Muscle of leg (tissue), 11 donors: ENCODE measurements around the gene CAB39. TPM values are rescaled to one million over a fixed set of nuclear protein-coding genes. Genes with fewer than 3 reads are reported as not detected.

Source experiments
- DNase-seq: peaks from one replicate; pipeline ENCODE4 v3.0.0; 2013
- H3K27ac ChIP-seq: one replicate; pipeline ENCODE4 v1.5.1; 2013; ENCODE audit warnings: mild to moderate bottlenecking, low read length, control low read depth
- H3K27me3 ChIP-seq: one replicate; pipeline ENCODE4 v1.6.1; 2013; ENCODE audit warnings: low read length; ENCODE audit not compliant: control insufficient read depth, insufficient read depth
- H3K36me3 ChIP-seq: one replicate; pipeline ENCODE4 v1.6.1; 2013; ENCODE audit warnings: low read length; ENCODE audit not compliant: control insufficient read depth, insufficient read depth
- H3K4me1 ChIP-seq: one replicate; pipeline ENCODE4 v1.6.1; 2013; ENCODE audit warnings: low read length; ENCODE audit not compliant: control insufficient read depth, insufficient read depth
- H3K4me3 ChIP-seq: one replicate; pipeline ENCODE4 v1.5.1; 2013; ENCODE audit warnings: low read length, control low read depth
- H3K9me3 ChIP-seq: replicated peaks from 2 replicates; pipeline ENCODE4 v1.6.1; 2013; ENCODE audit warnings: low read depth, low read length; ENCODE audit not compliant: control insufficient read depth
- WGBS: methylation state at CpG from one replicate; pipeline ENCODE4 v1.1.5; 2013; ENCODE audit warnings: missing lambda C conversion rate; ENCODE audit not compliant: insufficient coverage; 5-methylcytosine and 5-hydroxymethylcytosine counted together
- polyA plus RNA-seq, 8 donors: library from polyadenylated mRNA; unstranded; fragments of 120-200 nt; gene quantifications; one replicate each; pipeline versions ENCODE4 v1.2.1 to v1.2.3, GENCODE V29; 2013; ENCODE audit warnings: inconsistent platforms in 1 of 8, low replicate concordance in 1 of 8; ENCODE audit not compliant: insufficient read length in 8 of 8, insufficient read depth in 1 of 8
- total RNA-seq: library from RNA; stranded (reverse); fragments of 120-200 nt; gene quantifications from one replicate; pipeline ENCODE4 v1.2.4, GENCODE V29; 2013

The CAB39 gene
- total and polyA plus RNA-seq, 9 donors, result 48.3 to 61.8 (median 57.9) TPM

DNA sequence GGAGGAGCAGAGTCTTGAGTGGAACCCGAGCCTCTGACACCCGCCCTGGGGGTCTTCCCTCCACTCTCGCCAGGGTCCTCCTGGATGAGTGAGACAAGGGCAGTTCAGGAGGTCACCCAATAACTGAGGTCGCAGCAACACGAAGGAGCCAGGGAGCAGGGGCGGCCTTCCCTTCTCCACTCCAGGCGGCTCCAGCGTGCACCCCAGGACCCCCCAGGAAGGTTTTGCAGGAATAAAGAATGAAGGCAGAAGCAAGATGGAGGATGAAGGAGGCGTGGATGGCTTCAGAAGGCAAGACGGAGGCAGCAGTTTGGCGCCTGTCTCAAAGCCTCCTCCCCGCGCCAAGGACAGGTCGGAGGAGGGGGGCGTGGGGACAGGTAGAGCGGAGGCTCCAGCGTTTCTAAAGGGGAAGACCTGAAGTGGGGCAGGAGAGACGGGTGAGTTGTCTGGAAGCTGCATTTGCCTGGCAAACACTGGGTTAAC is 151.5 kb downstream of the CAB39 start:
- Histone ChIP-seq H3K27me3 (peaks cover 20% of the 10 kb centered on the region), H3K27ac (no peak overlapping the region), H3K4me3 (peak overlapping the region; percentile 26), H3K4me1 (peaks cover 42% of the 10 kb centered on the region), H3K36me3 (no peaks in the 10 kb centered on the region), H3K9me3 (no peaks in the 10 kb centered on the region)
- no peak for DNase-seq
- WGBS, result 18% methylated on average over 12 of the region's 18 CpGs

GRCh38 chr2:230864605-230865306 is 152.1 kb downstream of the CAB39 start, which contains the start of gene ITM2C:
ITM2C (plus strand) TSS chr2:230864942; CDS start chr2:230865026, 84 bp downstream.
- DNase-seq, result peak; percentile 89
- peaks cover 48% of the 10 kb centered on the region for H3K4me1 ChIP-seq
- H3K36me3 ChIP-seq, result no peaks in the 10 kb centered on the region
- under 1% methylated on average over 74 of the region's 76 CpGs for WGBS
- peak within 1 kb of the TSS; percentile 76 for H3K4me3 ChIP-seq
- no peaks in the 10 kb centered on the region for H3K9me3 ChIP-seq
- peak within 1 kb of the TSS; percentile 54 for H3K27ac ChIP-seq
- peaks cover 20% of the 10 kb centered on the region for H3K27me3 ChIP-seq

GRCh38 chr2:230865307-230865765 is 152.7 kb downstream of the CAB39 start:
- Histone ChIP-seq H3K9me3 (no peaks in the 10 kb centered on the region), H3K4me3 (peak overlapping the region; percentile 76), H3K27me3 (peaks cover 20% of the 10 kb centered on the region), H3K4me1 (peaks cover 54% of the 10 kb centered on the region), H3K36me3 (no peaks in the 10 kb centered on the region), H3K27ac (peak overlapping the region; percentile 54)
- peak; percentile 73 for DNase-seq
- WGBS, result 0% methylated on average over 24 of the region's 24 CpGs

DNA sequence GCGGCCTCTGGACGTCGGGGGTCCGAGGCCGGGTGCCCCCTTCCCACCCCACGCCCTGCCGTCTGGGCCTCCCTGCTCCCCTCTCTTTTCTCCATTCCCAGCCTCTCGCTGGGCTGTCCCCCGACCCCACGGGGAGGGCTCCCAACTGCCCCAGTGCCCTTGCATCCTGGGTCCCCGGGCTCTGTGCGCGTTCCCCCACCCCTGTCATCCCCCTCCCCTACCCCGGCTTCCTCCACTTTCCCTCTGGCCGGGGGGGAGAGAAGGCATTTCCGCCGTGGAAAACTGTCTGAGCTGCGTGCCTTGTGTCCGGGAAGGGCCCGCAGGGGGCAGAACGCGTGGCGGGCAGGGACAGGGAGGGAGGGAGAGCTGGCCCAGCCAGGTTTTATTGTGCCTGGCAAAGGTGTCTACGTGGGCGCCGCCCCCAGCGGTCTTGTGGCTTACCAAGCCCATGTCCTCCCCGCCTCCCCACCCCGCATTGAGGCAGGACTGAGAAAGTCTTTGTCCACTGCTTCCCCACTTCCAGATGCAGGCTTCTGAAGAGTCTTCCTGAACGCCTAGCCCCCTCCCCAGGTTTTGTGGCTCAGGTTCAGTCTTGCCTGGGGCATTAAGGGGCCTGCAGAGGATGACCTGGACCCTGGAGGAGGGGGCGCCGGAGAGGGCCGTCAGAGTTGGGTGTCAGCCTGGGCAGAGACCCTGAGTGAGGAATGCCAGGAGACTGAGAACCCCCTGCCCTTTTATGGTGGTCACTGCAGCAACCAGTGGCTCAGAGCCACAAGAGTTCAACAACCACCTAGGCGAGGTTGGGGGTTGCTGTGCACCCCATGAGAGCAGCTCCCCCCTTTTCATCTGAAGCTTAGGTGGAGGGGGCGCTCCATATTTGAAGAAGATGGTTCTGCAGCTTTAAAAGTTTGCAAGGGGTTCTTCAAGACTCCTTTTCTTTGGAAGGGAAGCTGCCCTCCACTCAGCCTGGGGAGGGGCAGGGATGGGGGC is 153.4 kb downstream of the CAB39 start:
- Histone ChIP-seq H3K27me3 (peaks cover 20% of the 10 kb centered on the region), H3K27ac (peak overlapping the region; percentile 54)
- WGBS, result 8% methylated on average over 23 of the region's 35 CpGs

GRCh38 chr2:230866756-230867523 is 154.3 kb downstream of the CAB39 start:
- 29% methylated on average over 9 of the region's 13 CpGs for WGBS
- no peaks in the 10 kb centered on the region for H3K36me3 ChIP-seq
- DNase-seq, result peak; percentile 69
- no peak overlapping the region for H3K4me3 ChIP-seq
- H3K9me3 ChIP-seq, result no peaks in the 10 kb centered on the region
- peaks cover 19% of the 10 kb centered on the region for H3K27me3 ChIP-seq
- H3K4me1 ChIP-seq, result peaks cover 70% of the 10 kb centered on the region
- H3K27ac ChIP-seq, result peak overlapping the region; percentile 54

More for the DNA sequence above, 153.4 kb downstream of the CAB39 start:
- no peaks in the 10 kb centered on the region for H3K9me3 ChIP-seq
- H3K4me3 ChIP-seq, result peak overlapping the region; percentile 76
- no peaks in the 10 kb centered on the region for H3K36me3 ChIP-seq
- DNase-seq, result peak; percentile 71
- H3K4me1 ChIP-seq, result peaks cover 61% of the 10 kb centered on the region

DNA sequence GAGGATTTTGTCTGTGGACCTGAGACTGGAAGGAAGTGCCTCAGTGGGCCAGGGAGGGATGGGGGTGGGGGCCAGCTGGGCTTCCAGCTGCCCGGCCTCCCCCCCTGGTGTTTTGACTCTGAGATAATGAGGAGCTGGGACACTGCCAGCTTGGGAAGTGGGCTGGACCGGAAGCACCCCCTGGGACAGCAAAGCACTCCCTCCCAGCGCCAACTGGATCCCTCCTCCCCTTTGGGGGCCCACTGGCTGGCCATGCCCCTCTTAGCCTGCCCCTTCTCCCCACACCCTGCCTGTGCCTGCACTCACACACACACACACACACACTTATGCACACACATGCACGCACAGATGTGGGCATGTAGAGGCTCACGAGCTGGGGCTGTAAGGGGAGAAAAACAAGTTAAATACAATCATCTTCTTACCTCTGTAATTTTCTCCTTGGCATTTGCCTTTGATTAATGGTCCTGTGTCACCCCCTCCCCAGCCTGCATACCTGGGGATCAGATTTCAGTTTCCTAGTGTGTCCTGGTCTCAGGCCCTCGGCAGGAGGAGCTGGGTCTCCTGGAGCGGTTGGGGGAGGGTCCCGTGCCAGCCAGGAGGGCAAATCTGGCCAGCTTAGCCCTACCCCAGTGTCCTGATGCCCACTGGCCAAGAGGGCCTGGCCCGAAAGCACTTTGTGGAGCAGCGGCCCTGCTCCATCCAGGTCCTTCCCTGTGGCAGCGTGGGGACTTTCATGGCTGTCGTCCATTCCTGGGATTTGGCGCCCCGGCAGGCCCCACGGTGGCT is 155.7 kb downstream of the CAB39 start:
- WGBS, result 13% methylated on average over 7 of the region's 15 CpGs
- Histone ChIP-seq H3K27me3 (peaks cover 9% of the 10 kb centered on the region), H3K36me3 (peaks cover 8% of the 10 kb centered on the region), H3K4me1 (peaks cover 82% of the 10 kb centered on the region), H3K4me3 (no peak overlapping the region), H3K27ac (peak overlapping the region; percentile 90), H3K9me3 (no peaks in the 10 kb centered on the region)
- DNase-seq, result no peak

- Histone ChIP-seq H3K4me3 (no peak overlapping the region), H3K36me3 (peaks cover 12% of the 10 kb centered on the region), H3K4me1 (peaks cover 84% of the 10 kb centered on the region), H3K9me3 (no peaks in the 10 kb centered on the region), H3K27ac (peak overlapping the region; percentile 90), H3K27me3 (peaks cover 1% of the 10 kb centered on the region)
- WGBS, result 19% methylated on average over 9 of the region's 19 CpGs
- peak; percentile 76 for DNase-seq
These were observed 156.6 kb downstream of the CAB39 start for GRCh38 chr2:230868947-230869913.

GRCh38 chr2:230869914-230870543 is 157.4 kb downstream of the CAB39 start:
- no peaks in the 10 kb centered on the region for H3K9me3 ChIP-seq
- 22% methylated on average over 10 of the region's 11 CpGs for WGBS
- no peak overlapping the region for H3K4me3 ChIP-seq
- H3K27me3 ChIP-seq, result no peaks in the 10 kb centered on the region
- H3K4me1 ChIP-seq, result peaks cover 82% of the 10 kb centered on the region
- peaks cover 19% of the 10 kb centered on the region for H3K36me3 ChIP-seq
- H3K27ac ChIP-seq, result peak overlapping the region; percentile 90
- peak; percentile 56 for DNase-seq
